HG02938 (cell line): ENCODE measurements around the gene DLGAP1.
"Not testable (repeated sequence)": the region's sequence is repeated elsewhere in the genome, so short reads cannot be mapped to it uniquely, and the experiment has no call there.

ENCODE experiments used
- ATAC-seq: cut with Tn5 transposase; IDR thresholded peaks from one replicate; pipeline ENCODE4 v1.9.1; 2021; ENCODE audit warnings: mild to moderate bottlenecking, moderate library complexity; ENCODE audit not compliant: unreplicated experiment

Gene DLGAP1

DNA sequence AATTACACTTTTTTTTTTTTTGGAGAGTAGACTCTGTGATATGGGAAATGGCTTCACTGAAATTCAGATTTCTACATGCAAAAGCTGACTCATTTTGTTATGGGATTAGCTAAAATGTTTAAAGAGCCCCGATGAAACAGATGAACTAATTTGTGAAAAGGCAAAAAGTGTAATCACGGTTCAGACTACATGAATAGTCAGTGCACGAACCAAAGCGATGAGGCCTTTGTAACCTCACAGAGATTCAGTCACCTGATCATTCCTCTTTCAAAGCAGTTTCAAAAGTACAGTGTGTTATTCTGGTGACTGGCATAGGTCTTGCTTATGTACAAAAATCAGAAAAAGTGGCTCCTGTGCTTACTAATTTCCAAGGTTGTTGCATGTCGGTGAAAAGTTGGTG is 960.5 kb downstream of the DLGAP1 start:
- no peak for ATAC-seq

DNA sequence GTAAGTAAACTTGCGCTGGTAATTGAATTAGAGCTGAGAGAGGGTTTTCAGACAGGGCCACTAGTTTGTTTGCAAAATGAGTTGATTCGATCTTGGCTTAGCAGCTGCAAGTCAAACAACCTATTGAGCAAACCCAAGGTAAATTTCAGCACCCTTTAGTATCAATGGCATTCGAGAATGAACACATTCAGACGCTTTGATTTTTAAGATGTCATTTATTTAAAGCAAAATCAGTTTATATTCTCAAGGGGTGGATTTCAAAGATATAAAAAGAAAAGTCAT is 960.9 kb downstream of the DLGAP1 start:
- no peak for ATAC-seq

DNA sequence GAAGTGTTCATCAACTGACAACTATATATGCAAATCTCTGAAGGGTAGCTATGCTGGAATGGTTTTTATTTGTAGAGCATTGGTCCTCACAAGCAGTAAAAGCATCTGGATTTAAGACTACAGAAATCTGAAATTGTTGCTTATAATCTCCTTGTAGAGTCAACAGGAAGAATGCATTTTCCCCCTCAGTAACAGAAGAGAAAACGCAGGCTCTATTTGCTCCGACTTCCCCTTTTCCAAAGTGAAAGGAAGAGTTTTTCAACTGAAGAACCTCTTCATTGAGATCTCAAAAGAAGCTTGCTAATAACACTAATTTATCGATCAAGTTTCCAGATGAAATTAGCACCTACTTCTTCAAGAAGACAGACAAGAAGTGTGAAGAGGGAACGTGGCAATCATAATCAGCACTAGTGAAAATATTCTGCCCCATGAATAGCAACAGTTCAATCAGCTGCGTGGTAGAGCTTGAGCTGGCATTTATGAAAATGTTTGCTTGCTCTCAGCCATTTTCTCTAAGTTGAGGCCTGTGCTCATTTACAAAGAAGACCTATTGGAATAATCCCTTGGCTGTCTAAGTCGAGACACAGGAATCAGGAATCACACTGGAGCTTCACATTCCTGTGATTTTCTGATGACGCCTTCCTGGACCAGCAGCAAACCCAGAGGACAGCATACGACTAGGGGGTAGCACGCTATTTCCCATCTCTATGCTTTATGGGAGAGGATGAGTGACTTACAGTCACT is 961.4 kb downstream of the DLGAP1 start:
- no peak for ATAC-seq

DNA sequence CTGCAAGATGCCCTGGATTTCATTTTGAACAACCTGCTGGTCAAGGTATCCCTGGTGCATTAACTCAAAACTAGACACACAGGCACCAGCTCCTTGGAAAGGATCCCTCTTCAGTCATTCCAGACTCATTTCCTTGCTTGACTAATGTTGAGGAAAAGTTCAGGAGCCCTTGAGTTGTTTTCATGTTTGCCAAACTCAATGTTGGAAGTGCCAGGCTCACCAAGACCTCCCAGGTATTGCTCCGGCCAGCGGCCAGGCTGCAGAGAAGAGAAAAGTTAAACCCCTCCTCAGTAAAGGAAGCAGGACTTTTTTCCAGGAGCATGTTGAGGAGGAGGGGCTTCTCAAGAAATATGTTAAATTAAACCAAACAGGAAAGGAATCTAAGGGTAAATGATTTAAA is 962.4 kb downstream of the DLGAP1 start:
- ATAC-seq, result no peak

DNA sequence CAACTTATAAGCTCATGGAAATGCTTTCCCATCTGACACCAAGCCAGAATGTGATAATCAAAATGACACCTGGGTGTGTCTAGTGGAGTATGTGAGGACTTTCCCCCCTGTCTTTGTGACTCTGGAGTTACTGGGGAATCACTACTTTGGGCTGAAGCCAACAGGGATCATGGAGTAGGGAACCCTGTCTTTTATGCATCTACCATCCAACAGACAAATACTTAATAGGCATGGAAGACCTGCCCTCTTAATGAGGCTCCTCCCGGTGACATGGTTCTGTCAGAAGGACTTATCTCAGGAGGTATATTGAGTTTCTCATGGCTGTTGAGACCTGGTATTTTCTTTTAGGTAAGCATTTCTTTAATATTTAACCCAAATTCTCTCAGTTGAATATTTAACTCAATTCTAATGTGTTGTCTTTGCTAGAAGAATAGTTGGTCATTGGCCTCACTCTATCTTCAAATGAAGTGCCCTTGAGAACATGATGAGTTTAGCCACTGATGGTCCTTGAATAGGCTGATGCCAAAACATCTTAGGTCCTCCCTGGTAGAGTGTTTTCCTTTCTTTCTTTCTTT is 963.0 kb downstream of the DLGAP1 start:
- ATAC-seq, result no peak

DNA sequence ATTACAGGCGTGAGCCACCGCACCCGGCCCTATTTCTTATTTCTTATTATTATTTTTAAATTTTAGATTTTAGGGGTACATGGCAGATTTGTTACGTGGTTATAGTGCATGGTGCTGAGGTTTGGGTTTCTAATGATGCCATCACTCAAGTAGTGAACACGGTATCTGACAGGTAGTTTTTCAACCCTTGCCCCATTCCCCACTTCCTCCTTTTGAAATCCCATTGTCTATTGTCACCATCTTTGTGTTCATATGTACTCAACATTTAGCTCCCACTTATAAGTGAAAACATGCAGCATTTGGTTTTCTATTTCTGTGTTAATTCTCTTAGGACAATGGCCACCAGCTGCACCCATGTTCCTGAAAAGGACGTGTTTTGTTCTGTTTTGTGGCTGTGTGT is 965.6 kb downstream of the DLGAP1 start:
- no peak for ATAC-seq

DNA sequence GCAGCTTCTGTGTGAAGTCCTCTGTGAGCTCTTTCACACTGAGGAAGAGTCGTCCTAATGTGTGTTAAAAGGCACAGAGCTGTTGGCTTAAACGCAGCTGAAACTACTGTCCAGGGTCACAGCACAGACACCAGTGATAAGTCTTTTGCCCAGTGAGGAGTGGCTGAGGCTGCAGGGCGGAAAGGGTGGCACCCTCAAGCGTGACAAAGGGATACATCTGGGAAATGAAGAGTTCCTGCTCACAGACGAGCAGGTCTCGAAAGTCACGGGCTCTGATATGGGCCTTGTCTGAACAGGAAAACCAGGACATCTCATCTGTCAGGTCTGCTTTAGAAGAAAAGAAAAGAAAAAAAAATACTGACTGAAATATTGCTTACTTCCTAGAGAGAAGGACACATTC is 968.6 kb downstream of the DLGAP1 start:
- no peak for ATAC-seq

DNA sequence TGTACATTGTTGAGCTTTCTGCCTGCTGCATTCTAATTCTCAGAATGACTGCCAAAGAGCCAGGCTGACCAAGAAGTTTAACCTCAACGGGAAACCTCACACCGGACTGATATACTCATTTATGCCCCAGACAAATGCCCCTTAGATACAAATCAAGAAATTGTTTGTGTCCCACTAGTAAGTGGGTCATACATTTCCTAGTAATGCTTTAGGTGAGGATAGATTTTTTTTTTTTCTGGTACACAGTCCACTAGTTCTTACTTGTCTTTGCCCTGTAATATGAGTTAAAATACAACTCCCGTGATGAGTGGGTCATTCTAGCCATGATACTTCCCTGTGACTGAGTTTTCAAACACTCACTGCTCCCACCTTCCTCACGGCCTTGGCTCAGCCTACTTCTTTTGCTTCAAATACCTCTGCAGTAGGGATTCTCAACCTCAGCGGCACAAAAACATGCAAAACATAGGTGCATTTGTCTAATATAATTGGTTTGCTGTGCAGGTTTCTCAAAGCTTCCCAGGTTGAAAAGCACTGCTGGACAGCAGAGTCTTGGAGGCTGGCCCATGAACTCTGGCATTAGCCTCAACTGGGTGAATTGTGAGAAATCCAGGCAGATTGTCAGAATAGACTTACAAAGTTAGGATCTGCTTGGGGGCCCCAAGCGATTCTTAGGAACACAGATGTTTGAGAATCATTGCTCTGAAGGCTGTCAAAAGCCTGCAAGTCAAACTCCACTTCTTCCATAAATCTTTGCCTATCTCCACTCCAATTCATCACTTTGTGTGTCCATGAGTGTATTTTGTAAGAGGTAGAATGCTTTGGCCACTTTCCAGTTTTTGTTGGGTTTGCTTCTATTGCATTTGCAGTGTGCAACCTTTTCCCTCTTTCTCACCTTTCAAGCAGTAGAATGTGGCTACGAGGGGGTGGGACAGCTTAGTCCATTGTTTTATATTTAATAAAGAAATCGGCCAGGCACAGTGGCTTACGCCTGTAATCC is 969.7 kb downstream of the DLGAP1 start:
- ATAC-seq, result peak; percentile 50

DNA sequence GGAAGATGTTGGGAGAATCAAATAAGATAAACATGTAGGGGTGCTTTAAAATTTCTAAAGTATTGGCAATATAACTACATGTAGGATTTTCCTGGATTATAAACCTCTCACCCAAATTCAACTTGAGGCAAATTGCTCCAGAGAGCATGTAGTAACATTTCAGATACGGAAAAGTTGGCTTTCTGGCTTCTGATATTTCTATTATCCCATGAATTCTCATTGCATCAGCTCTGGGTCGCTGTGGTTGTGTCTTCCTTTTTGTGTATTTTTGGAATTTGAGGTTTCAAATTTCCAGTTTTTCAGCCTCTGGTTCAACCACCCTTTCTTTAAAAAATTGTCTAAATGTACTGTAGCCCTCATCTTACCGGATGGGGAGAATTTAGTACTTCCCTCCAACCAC is 972.8 kb downstream of the DLGAP1 start:
- ATAC-seq, result no peak

DNA sequence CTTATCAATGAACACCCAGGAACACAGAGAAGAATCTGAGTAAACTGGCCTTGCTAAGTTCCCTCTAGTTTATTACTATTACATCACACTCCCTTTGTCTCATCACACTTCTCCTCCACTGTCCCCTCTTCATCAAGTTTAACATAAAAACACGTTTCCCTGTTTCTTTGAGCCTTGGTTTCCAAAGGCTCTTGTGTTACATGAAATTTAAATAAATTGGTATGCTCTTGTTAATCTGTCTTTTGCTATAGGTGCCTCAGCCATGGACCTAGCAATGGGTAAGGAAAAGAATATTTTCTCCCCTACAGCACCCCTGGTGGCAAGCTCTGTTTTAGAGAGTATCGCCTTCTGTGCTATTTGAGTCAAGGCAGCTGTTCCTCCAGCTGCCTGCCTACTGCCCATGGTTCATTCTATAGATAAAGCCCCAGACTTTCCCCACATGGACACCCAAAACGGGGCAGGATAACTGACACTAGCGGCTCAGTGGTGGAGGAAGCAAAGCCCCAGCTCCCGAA is 973.4 kb downstream of the DLGAP1 start:
- peak; percentile 59 for ATAC-seq

DNA sequence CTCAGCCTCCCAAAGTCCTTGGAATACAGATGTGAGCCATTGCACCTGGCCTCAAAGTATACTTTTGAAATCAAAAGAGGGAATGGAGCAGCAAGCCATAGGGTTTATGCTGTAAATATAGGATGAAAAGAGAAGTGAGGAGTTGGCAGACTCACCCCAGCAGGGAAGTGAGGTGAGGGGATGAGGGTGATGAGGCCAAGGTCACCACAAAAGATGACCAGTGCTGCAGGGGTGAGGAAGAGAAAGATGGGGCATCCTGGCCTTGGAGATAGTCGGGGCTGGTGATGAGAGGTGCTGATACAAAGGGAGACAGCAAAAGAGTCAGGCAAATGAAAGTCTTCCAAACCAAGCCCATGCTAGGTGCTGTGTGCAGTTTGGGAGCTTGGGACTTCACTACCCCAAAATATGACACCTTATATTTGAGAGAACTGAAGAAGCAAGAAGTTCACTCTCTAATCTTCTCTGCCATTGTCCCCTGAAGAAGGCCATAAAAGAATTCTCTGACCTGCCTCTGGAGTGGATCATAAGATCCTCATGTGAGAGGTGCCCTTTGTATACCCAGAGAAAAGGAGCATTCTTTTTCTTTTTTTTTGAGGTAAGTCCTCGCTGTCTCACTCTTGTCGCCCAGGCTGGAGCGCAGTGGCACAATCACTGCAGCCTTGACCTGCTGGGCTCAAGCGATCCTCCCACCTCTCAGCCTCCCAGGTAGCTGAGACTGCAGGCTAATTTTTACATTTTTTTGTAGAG is 974.1 kb downstream of the DLGAP1 start:
- no peak for ATAC-seq

DNA sequence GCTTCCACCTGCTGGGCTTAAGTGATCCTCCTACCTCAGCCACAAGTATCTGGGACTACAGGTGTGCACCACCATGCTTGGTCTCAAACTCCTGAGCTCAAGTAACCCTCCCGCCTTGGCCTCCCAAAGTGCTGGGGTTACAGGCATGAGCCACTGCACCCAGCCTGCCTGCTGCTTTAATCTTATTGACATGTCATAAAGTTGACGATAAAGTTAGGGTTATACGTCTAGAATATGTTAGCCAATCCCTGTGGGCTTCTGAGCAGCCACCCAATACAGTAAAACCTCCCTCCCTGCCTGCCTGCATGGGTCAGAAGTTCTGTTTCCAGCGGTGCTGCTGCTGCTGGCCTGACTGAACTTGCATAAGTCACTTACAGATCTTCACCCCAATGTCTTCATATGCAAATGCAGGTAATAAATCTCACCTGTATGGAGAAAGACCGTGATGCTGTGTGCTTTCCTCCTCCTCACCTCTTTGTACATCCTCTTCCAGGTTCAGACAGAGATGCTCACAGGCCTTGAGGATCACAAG is 975.1 kb downstream of the DLGAP1 start:
- no peak for ATAC-seq

DNA sequence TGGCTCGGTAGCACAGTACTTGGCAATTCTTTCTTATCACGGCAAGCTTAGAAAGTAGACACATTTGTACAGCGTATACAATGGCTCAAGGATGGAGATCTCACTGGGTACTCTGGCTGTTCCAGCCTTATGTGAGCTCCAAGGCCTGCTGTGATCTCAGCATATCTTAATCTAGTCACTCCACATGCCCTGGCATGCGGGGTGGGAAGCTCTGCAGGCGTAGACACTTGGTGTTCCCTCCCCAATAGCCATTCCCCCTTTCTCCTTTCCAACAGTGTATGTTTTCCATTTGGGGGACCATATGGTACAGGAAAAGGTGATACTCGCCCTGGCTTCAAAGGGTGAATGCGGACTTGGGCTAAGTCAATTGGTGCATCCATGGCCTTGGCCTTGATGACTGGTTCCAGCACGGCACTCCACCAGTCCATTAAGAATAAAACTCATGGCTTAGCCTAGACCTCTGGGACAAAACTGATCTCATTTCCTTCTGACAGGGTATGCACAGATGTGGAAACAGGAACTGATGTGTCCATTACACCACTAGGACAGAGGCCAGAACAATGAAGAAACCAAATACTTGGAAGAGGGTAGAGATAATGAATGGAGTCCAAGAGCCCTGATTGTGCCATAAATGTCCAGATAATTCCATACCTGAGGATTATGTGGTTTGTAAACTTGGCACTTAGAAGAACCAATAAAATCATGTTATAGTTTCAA is 976.7 kb downstream of the DLGAP1 start:
- ATAC-seq, result no peak

DNA sequence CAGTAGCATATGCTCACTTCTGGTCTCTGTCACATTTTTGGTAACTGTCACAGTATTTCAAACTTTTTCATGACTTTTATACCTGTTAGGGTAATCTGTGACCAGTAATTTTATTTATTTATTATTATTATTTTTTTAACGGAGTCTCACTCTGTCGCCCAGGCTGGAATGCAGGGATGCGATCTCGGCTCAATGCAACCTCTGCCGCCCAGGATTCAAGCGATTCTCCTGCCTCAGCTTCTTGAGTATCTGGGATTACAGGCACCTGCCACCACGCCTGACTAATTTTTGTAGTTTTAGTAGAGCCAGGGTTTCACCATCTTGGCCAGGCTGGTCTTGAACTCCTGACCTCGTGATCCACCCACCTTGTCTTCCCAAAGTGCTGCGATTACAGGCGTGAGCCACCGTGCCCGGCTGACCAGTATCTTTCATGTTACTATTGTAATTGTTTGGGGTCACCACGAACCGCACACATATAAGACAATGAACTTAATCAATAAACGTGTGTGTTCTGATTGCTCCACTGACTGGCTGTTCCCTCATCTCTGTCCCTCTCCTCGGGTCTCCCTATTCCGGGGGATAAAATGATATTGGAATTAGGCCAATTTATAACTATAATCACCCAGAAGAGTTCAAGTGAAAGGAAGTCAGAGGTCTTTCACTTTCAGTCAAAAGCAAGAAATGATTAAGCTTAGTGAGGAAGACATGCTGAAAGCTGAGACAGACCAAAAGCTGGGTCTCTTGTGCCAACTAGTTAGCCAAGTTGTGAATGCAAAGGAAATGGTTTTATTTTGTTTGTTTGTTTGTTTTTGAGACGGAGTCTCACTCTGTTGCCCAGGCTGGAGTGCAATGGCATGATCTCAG is 982.2 kb downstream of the DLGAP1 start:
- ATAC-seq, result peak; percentile 87

DNA sequence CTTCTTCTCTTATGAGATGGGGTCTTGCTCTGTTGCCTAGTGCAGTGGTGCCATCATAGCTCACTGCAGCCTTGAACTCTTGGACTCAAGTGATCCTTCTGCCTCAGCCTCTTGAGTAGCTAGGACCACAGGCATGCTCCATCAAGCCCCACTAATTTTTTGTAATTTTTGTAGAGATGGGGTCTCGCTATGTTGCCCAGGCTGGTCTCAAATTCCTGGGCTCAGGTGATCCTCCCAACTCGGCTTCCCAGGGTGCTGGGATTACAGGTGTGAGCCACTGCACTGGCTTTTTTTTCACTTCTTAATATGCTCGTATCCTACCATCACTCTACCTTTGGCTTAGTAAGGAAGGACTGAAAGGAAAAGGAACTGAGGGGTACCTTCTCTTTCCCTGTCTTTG is 983.0 kb downstream of the DLGAP1 start:
- not testable (repeated sequence) for ATAC-seq

DNA sequence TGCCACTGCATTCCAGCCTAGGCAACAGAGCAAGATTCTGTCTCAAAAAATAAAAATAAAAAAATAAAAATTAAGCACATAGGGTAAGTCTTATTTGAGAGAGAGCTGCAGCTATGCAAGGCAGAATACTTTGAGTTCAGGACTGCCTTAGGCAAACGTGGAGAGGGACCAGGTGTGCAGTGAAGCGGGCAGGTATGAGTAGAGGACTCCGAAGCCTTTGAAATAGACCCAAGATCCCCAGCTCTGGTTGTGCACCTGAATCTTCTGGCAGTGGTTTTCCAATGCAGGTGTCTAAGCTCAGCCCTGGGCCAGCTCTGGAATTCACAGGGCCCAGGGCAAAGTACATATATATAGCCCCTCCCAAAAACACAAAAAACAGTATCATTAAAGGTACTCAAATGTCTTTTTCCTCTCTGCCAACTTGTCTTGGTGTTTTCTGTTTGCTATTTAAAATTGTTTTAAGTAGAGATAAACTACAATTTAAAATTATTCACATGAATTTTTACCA is 983.9 kb downstream of the DLGAP1 start:
- ATAC-seq, result no peak

DNA sequence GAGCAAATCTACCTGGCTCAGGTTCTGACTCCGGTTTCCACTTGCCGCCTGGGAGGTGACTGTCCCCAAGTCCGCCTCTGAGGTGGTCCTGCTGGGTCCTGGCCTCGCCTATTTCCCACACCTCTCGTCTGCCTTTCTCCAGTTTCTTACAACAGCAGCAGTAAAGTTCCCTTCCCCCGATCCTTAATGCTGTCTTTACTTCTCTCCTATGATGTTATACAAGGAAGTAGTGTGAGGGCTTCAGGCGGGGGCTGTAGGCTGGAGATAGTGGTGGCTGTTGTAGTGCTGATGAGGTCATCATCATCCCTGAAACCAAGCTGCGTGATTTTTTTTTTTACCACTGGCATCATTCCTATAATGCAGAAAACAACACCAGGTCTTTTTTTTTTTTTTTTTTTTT is 986.3 kb downstream of the DLGAP1 start:
- no peak for ATAC-seq

DNA sequence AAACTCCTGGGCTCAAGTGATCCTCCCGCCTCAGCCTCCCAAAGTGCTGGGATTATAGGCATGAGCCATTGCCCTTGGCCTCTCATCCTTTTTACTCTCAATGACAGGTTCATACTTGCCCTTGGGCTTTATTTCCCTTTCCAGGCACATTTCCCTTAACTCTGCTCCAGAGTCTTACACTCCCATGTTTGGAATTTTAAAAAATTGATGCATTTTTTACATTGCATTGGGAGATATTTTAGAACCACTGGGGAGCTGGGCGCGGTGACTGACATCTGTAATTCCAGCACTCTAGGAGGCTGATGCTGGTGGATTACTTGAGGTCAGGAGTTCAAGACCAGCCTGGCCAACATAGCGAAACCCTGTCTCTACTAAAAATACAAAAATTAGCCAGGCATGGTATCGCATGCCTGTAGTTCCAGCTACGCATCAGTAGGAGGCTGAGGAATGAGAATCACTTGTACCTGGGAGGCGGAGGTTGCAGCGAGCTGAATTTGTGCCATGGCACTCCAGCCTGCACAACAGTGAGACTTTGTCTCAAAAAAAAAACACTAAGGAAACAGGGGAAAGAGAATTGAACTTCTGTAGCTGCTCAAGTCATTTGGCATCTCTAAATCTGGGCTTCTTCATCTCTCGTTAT is 986.9 kb downstream of the DLGAP1 start:
- ATAC-seq, result no peak
